IgD-negative memory B cell (primary cell): Measurements from ENCODE around the gene DDX54. TPM values are rescaled to one million over a fixed set of nuclear protein-coding genes. Genes with fewer than 3 reads are reported as not detected.

Experiments
- H3K27ac Mint-ChIP-seq, 3 donors: one replicate each; pipeline ENCODE4 v1.8.0; 2020 to 2022; ENCODE audit warnings: mild to moderate bottlenecking in 3 of 3, mixed read lengths in 3 of 3, moderate library complexity in 1 of 3
- H3K27me3 Mint-ChIP-seq: one replicate; pipeline ENCODE4 v1.8.0; 2021; ENCODE audit warnings: mixed read lengths
- H3K36me3 Mint-ChIP-seq: one replicate; pipeline ENCODE4 v1.8.0; 2020; ENCODE audit warnings: mild to moderate bottlenecking, mixed read lengths
- H3K4me1 Mint-ChIP-seq, 3 donors: one replicate each; pipeline ENCODE4 v1.8.0; 2020 to 2022; ENCODE audit warnings: mixed read lengths in 3 of 3, mild to moderate bottlenecking in 1 of 3
- H3K4me3 Mint-ChIP-seq, 4 donors: one replicate each; pipeline ENCODE4 v1.8.0; 2020 to 2022; ENCODE audit warnings: mild to moderate bottlenecking in 4 of 4, mixed read lengths in 4 of 4, moderate library complexity in 3 of 4
- H3K9me3 Mint-ChIP-seq, 3 donors: one replicate each; pipeline ENCODE4 v1.8.0; 2020 to 2021; ENCODE audit warnings: mixed read lengths in 3 of 3, mild to moderate bottlenecking in 1 of 3
- polyA plus RNA-seq: library from polyadenylated mRNA; unstranded; fragments of 300-500 nt; fragmentation: Illumina TruSeq; gene quantifications from one replicate; pipeline ENCODE4 v1.2.3, GENCODE V29; 2021

The DDX54 gene
- polyA plus RNA-seq, 1 donor from 2014 or later: 34.2 TPM

DNA sequence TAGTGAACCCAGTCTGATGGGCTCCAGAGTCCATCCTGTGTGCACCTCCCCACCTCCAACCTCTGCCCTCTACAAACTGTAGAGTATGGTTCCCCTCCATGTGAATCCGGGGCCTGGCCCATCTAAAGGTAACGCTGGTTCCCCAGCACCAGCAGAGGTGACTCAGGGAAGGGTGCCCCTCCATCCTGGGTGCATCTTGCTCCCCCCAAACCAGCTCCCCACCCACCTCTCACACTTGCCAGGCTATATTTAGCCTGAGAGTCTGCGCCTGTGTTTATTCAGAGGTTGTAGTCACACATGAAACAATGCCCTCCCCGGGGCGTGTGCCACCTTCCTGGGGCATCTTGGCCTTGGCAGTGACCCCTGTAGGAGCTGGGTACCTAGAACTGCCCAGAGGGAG is 75.9 kb downstream of the DDX54 start:
- Mint-ChIP-seq H3K9me3 (no peaks in the 10 kb centered on the region), H3K36me3 (peaks cover 1% of the 10 kb centered on the region), H3K27ac (peak overlapping the region in 2 of 3 donors; percentile 27 to 73), H3K4me3 (no peak overlapping the region), H3K4me1 (peaks cover 0 to 2% (median 0%) of the 10 kb centered on the region in 3 donors), H3K27me3 (peaks cover 1% of the 10 kb centered on the region)

DNA sequence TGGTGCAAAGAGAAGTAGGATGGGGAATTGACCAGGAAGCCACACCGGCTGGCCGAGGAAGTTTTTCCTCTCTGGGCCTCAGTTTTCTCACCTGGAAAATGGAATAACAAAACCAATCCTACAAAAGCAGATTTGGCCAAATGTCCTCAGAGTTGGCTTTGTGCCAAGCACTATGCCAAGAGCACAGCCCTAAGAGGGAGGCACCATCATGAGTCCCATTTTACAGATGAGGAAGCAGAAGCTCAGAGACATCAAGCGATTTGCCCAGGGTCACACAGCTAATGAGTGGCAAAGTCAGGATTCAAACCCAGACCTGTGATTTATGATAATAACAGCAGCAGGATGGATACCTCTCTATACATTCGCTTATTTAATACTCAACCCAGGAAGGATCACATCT is 77.0 kb downstream of the DDX54 start:
- Mint-ChIP-seq H3K4me1 (peaks cover 0 to 6% (median 4%) of the 10 kb centered on the region in 3 donors), H3K27ac (no peak overlapping the region)

More for the DNA sequence above, 77.0 kb downstream of the DDX54 start:
- peaks cover 1% of the 10 kb centered on the region for H3K36me3 Mint-ChIP-seq
- peaks cover 1% of the 10 kb centered on the region for H3K27me3 Mint-ChIP-seq
- H3K4me3 Mint-ChIP-seq: no peak overlapping the region
- no peaks in the 10 kb centered on the region for H3K9me3 Mint-ChIP-seq

Other genes starting within 250 kb of the DDX54 start
- gene OAS3, start 247.0 kb downstream of the DDX54 start, polyA plus RNA-seq: 12.9 TPM
- 44.7 TPM for gene OAS2, start 207.0 kb downstream of the DDX54 start, polyA plus RNA-seq
- 0.61 TPM for gene DTX1, start 128.7 kb downstream of the DDX54 start, polyA plus RNA-seq
- gene RASAL1, start 49.7 kb downstream of the DDX54 start, polyA plus RNA-seq: not detected
- gene CFAP73, start 35.8 kb downstream of the DDX54 start, polyA plus RNA-seq: not detected
- 24.1 TPM for gene RITA1, start 243 bp upstream of the DDX54 start, polyA plus RNA-seq
- gene TPCN1, start 36.0 kb upstream of the DDX54 start, polyA plus RNA-seq: 17.4 TPM
- 12.1 TPM for gene SLC8B1, start 149.6 kb upstream of the DDX54 start, polyA plus RNA-seq
- 7.1 TPM for gene PLBD2, start 173.1 kb upstream of the DDX54 start, polyA plus RNA-seq
- gene SDS, start 218.4 kb upstream of the DDX54 start, polyA plus RNA-seq: not detected
- gene SDSL, start 236.9 kb upstream of the DDX54 start, polyA plus RNA-seq: 0.43 TPM